Mesenteric fat pad (tissue), 1 donor: ENCODE data around the gene USP1. TPM values are rescaled to one million over a fixed set of nuclear protein-coding genes. Genes with fewer than 3 reads are reported as not detected.

ENCODE experiments used
- DNase-seq: peaks from one replicate; pipeline ENCODE4 v3.0.0-alpha.2; 2020; ENCODE audit warnings: low spot score
- total RNA-seq: library from RNA; stranded (reverse); fragmentation: NEBNext Ultra II Directional; extraction: Animal tissue kit (Norgen Biotek cat#: 25700); gene quantifications from one replicate; pipeline ENCODE4 v1.2.1, GENCODE V29; 2021
- donor health status: DM: yes; HTN: yes; CAD: no.

Gene USP1
- total RNA-seq, 1 donor from 2014 or later = 13.6 TPM

DNA sequence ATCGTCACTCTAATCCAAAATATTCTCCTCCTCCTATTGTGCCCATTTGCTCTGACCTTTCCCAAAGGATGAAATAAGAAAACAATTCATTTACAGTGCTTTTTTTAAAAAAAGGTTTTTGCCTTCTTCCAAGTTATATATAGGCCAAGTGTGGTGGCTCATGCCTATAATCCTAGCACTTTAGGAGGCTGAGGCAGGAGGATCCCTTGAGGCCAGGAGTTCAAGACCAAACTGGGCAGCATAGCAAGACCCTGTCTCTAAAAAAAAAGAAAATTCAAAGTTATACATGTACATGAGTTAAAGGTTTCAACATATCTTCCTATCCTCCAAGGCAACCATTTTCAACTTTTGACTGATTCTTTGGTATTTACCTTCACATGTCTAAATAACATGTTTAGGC lies 10.1 kb upstream of the USP1 start:
- no peak for DNase-seq

DNA sequence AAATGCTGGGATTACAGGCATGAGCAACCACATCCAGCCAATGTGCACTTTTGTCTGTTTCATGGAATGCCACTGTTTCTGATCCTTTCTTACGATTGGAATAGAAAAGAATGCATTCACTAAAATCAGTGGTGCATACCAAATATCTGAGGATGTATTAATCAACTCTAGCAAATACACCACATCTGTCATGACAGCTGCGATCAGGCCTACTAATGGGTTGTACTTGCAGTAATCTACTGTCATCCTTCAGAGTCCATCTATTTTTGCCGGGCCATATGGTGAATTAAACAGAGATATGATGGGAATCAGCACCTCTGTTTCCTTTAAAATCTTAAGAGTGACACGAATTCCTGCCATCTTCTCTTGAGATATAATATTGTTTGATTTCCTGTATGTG lies 8.5 kb upstream of the USP1 start:
- no peak for DNase-seq

DNA sequence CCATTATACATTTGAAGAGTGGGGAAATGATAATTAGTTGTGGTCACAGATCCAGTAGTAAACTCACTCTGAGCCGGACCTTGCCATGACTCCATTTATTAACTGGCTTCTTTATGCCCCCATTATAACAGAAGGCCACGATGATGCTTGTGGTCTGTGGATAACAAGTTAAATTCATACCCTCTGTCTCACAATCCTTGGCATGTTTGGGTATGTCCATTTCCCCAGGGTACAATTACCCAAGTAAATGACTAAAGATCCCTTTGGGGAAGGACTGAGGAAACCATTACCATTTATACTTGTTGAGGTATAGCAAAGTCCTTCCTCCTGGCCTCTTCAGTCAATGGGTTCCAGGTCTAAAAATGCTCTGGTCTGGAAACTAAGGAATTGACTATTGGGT lies 7.3 kb upstream of the USP1 start:
- DNase-seq = no peak

DNA sequence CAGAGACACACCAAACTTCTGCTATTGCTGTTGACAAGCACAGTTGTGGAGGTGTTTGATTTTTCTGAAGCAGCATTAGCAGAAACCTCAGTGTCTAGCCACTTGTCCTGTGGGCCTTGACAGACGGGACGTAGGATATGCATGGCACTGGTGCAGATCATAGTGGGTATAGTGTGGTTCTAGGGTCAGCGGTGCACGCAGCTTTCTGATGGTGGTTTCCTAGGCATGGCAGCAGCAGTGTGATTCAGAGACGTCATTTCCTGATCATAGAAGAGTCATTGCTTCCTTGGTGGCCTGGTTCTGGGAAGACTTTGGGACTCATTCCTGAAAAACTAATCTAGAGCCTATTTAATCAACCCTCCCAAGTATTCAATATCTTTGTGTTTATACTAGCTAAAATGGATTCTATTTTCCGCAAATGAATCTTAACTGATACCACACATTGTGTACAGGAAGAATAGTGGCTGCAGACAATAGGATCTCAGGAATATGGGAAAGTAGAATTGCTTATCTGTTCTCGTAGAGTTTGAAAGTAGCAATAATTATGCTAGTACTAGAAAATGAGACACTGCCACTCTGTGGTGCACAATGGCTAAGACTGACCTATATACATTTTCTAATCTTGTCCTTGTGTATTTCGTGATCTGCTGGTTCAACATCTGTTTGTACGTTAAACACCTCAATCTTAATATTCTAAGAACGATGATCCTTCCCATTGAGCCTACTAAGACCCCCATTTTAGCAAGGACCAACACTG lies 2.8 kb upstream of the USP1 start:
- DNase-seq = no peak

DNA sequence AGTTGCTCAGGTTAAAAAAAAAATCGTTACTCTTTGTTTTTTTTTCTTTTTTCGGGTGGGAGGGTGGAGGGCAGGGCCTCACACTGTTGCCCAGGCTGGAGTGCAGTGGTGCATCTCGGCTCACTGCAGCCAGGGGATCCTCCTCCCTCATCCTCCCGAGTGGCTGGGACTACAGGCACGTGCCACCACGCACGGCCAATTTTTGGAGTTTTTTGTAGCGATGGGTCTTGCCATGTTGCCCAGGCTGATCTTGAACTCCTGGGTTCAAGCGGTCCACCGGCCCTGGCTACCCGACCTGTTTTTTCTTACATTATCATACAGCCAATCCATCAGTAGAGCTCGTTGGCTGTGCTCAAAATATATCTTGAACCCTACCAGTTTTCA lies 2.2 kb upstream of the USP1 start:
- DNase-seq = no peak

DNA sequence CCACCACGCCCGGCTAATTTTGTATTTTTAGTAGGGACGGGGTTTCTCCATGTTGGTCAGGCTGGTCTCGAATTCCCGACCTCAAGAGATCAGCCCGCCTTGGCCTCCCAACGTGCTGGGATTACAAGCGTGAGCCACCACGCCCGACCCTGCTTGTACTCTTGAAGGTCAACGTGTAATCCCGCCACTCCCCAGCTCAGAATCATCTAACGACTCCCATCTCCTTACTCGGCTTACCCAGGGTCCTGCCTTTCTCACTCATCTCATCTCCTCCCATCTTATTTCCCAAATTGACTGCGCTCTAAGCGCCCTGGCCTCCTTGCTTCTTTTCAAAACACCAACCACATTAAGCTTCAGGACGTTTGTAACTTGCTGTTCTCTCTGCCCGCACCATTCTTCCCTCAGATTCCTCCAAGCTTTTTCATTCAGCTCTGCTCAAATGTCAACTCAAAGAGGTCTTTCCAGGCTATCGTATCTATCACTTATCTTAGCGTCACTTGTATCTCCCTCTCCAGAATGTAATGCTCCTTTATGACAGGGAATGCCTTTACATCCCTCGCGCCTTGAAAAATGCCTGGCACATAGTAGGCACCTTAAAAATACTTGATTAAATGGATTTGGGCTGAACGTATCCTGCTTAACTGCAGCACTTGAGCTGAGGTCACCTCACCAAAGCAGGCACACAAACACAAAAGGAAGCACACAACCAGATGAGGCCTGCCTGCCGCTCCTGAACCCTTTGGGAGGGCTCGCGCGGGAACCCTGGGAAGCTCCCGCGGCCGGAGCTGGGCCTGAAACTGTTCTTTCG lies 1.4 kb upstream of the USP1 start:
- no peak for DNase-seq

DNA sequence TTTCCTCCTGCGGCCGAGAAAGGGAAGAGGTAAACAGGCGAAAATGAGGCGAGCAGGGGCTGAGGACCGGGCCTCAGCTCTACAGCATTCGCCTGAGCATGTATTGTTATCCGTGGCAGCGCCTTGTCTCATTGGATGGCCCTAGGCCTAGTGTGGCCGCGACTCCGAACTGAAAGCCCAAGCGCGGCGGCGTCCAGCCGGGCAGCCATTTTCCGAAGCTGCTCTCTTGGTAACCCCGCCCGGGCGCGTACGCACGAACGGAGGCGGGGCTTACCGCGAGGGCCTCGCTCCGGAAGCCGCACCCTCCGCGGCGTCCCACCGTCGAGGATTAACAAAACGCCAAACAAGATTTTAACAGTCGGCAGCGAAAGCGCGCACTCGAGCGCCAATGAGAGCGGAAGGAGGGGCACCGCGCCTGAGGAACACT lies 797 bp upstream of the USP1 start:
- DNase-seq = peak; percentile 98

DNA sequence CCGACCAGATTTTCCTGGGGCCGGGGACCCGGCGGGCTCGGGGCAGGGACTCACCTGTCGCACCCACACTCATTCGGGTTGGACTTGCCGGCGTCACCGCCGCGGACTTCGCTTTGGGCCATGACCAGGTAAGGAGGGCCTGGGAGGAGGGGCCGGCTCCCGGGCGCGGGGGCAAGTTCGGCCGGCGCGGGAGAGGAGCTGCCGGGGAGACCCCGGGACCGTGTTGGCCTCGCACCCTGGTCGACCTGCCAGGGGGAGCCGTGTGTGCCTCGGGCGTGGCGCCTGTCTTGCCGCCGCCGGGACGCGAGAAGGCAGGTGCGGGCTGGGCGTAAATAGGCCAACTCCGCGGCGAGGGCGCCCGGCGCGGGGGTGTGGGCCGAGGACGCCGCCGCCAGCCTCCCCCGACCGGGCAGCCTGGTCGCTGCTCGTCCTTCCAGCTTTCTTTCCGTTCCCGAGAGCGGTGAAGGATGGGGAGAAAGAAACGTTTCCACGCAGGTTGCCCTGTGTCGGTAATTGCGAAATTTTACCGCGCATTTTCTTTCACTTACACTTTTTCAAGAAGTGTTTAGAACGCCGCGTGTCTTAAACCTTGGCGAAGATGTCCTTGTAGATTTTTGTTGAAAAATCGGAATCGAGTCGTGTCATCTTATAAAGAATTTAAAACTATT lies 558 bp downstream of the USP1 start:
- DNase-seq = peak; percentile 93

DNA sequence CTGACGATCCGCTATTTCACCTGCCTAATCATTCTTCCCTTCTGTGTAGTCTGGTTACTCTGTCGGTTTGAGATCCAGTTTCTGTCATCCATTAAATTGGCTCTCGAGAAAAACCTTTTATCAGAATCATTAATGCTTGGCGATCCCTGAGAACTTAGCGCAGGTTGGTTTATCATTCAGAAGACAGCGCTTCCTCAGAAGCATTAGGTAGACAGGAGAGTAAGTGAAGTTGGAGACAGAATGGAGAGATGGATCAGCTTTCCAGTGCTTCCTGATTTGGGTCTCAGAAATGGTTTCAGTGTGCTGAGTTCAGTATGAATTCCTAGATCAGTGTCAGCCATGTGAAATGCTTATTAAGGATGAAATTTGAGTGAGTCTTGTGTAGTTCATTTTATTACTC lies 1.3 kb downstream of the USP1 start:
- DNase-seq = no peak

DNA sequence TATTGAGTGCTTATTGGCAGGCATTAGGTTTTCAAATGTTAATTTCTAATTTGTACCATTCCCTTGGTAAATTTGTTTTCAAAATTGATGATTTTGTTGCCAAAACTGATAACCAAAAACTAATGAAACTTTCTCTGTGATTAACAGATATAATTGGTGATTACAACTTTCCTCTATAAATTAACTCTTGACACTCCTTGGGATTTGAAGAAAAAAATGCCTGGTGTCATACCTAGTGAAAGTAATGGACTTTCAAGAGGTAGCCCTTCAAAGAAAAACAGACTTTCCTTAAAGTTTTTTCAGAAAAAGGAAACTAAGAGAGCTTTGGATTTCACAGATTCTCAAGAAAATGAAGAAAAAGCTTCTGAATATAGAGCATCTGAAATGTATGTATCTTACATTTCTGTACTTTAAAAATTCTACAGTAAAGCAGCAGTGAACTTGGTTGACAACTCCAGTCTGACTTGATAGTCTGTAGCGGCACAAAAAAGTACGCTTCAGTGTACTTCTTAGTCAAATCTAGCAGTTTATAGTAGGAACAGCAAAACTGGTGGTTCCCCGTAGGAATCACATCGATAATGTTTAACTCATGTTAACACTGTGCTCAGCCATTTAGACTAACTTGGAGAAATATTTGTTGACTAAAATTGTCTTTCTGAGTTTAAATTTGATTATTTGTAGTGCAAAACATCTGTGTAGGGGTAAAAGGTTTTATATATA lies 3.0 kb downstream of the USP1 start:
- DNase-seq = no peak

DNA sequence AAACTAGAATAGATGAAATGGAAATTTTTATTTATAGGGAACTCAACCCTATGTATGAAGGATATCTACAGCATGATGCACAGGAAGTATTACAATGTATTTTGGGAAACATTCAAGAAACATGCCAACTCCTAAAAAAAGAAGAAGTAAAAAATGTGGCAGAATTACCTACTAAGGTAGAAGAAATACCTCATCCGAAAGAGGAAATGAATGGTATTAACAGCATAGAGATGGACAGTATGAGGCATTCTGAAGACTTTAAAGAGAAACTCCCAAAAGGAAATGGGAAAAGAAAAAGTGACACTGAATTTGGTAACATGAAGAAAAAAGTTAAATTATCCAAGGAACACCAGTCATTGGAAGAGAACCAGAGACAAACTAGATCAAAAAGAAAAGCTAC lies 7.9 kb downstream of the USP1 start:
- no peak for DNase-seq

DNA sequence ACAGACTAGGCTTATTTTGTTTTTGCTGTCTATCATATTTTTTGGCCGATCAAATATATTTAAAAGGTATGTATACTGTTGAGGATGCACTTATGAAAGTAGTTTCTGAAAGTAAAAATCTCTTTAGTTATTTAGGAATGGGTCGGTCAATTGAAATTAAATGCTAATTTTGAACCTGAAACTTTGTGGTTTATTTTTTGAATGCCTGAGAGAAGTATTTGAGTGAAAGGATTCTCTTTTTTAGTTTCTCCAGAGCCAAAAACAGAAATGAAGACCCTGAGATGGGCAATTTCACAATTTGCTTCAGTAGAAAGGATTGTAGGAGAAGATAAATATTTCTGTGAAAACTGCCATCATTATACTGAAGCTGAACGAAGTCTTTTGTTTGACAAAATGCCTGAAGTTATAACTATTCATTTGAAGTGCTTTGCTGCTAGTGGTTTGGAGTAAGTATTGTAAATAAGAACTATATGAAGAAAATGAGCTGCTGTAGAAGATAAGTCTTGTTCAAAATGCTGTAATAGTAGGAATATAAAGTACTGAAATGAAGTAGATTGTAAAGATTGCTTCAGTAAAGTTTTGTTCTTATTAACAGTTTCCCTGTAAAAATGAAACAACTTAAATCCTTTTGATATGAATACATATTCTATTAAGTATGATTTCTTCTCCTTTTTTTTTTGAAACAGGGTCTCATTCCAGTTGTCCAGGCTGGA lies 11.5 kb downstream of the USP1 start:
- DNase-seq = no peak

DNA sequence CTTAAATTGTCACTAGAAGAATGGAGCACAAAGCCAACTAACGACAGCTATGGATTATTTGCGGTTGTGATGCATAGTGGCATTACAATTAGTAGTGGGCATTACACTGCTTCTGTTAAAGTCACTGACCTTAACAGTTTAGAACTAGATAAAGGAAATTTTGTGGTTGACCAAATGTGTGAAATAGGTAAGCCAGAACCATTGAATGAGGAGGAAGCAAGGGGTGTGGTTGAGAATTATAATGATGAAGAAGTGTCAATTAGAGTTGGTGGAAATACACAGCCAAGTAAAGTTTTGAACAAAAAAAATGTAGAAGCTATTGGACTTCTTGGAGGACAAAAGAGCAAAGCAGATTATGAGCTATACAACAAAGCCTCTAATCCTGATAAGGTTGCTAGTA lies 13.5 kb downstream of the USP1 start:
- no peak for DNase-seq

DNA sequence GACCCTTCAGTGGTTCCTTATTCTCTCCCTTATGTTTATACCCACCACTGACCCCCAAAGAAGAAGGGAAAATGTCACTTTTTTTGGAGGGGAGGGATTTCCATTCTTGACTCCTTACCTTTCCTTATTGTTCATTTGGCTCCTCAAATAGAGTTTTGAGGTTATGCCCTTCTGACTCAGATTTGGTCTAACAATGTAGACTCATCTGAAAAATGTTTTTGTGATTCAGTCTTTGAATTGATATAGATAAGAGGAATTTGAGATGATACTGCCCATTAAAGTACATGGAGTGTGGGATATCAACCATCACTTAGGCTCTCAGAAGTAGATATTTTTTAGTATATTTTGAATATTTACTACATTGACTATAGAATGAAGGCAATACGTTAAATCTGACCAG lies 16.1 kb downstream of the USP1 start:
- no peak for DNase-seq

DNA sequence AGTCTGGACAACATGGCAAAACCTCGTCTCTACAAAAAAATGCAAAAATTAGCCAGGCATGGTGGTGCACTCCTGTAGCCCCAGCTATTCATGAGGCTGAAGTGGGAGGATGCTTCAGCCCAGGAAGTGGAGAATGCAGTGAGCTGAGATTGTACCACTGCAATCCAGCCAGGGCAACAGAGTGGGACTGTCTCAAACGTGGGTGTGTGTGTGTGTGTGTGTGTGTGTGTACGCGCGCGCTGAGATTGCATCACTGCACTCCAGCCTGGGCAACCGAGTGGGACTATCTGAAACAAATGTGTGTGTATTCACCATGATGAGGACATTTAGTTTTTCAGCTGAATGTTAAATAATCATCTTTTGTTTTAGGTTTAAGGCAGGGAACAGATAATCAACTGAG lies 21.1 kb downstream of the USP1 start:
- no peak for DNase-seq

DNA sequence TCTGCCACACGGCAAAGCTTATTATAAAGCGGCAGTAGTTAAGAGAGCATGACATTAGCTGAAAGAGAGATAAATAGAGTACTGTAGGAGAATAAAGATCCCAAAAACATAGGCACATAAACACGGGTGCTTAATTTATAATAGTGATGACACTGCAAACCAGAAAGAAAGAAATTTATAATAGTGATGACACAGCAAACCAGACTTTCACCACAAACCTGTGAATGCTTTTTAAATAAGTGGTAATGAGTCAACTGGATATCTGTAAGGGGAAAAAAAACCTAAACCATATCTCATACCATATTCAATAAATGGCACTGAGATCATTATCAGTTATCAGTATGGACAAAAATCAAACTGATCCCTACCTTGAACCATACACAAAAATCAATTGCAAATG lies 25.5 kb downstream of the USP1 start:
- DNase-seq = no peak

DNA sequence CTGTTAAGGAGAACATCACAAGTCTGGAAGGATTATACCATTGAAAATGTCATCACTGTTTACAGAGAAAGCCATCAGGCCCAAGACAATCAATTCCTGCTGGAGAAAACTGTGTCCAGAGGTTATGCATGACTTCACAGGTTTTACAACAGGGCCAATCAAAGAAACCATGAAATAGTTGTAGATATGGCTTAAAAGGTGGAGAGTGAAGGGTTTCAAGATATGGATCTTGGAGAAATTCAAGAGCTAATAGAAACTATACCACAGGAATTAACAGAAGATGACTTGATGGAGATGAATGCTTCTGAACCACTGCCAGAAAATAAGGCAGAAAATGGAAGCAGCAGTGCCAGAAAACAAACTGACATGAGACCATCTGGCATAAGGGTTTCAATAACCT lies 30.2 kb downstream of the USP1 start:
- DNase-seq = no peak

DNA sequence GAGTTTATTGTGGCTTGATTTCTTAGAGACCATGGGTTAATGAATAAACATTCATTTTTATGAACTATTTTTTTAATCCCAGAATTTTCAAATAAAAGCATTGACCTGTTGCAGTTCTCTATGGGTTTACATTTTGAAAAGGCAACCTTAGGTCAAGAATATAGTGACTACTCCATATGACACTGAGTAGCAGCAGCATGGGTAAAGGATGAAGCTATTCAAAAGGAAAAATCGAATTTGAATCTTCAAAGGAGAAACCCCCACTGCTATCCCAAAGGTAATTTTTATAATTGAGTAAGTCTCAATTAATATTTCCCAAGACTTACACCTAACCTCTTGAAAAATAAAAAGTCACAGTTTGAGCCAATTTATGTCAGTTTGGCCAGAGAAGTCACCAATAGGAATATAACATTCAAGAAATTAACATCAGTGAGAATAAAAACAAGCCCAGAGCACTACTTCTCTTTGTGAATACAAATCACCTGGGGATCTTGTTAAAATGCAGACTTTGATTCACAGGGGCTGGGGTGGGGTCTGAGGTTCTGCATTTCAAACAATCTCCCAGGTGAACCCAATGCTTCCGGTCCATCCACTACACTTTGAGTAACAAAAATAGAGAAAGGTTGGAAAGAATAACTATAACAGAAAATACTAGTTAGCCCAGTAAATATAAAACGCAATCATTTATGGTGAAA lies 39.8 kb downstream of the USP1 start:
- DNase-seq = no peak

DNA sequence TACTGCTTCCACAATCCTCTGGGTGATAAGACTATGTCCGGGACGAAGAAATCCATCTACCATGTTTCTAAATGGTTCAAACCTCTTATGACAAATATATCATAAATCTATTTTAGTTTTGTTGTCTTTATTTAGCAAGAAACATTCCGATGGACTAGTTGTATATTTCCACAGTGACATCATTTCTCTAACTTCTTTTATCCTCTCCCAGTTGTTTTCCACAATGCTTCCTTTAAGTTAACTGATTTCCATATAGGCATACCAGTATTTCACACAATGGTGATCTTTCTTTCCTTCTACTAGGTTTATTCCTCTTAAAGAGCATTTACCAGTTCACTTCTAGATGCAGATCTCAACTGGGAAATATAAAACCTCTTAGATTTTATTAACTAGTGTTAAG lies 44.8 kb downstream of the USP1 start:
- DNase-seq = no peak

DNA sequence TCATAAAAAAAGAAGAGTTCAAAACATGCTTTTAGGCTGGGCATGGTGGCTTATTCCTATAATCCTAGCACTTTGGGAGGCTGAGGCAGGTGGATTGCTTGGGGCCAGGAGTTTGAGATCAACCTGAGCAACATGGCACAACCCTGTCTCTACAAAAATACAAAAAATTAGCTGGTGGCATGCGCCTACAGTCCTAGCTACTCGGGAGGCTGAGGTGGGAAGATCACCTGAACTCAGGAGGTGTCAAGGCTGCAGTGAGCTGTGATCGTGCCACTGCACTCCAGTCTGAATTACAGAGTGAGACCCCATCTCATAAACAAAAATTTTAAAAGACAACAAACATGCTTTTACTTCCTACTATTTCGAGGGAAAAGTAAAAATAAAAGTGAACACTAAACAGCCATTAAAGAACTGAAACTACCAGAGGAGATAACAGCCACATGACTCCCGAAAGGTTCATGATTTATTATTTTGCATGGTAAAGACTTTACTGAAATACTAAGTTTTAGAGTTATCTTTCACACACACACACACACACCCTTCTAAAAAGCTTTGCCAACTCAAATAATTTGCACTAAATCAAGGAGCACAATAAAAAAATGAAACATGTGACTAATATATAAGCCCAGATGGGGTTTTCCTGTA lies 48.1 kb downstream of the USP1 start:
- no peak for DNase-seq
